Erythroblast (primary cell): ENCODE measurements around the gene FUS.

Experiments used
- GATA1 ChIP-seq: IDR thresholded peaks from 2 replicates; pipeline ENCODE4 v1.6.1; 2011; ENCODE audit warnings: low read depth, mild to moderate bottlenecking, control low read depth, low read length, moderate library complexity
- POLR2A ChIP-seq: IDR thresholded peaks from 2 replicates; pipeline ENCODE4 v1.6.1; 2011; ENCODE audit warnings: mild to moderate bottlenecking, low read length

DNA sequence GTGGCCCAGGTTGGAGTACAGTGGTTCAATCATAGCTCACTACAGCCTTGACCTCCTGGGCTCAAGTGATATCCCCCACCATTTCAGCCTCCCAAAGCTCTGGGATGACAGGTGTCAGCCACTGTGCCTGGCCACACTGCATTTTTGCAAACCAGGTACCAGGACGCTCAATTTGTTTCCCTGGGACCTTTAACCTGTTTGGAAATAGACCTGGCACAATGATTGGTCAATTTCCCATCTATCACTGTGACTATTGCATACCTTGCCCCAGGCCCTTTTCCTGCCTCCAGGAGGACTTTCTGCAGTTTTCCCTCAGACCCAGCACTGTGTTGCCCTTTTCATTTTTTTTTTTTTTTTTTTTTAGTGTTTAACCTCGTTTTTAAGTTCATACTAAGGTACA, 11.1 kb upstream of the FUS start:
- TF ChIP-seq POLR2A (no peak), GATA1 (no peak)
